ENCODE data around the gene DNAAF3.

DNAAF3 gene

GRCh38 chr19:55193481-55193880 is 27.1 kb upstream of the DNAAF3 start:
- Histone ChIP-seq H3K9me3 (peaks cover 3% of the 10 kb centered on the region), H3K27me3 (no peaks in the 10 kb centered on the region), H3K36me3 (no peaks in the 10 kb centered on the region), H3K4me1 (no peaks in the 10 kb centered on the region), H3K4me3 (ENCODE audit: low read depth, low read length) (no peak overlapping the region)
- no peak for DNase-seq
- no peak for TF ChIP-seq CTCF (IDR thresholded peaks at IDR 0.05; ENCODE audit: low read depth, low read length)

- Histone ChIP-seq H3K4me3 (ENCODE audit: low read depth, low read length) (no peak overlapping the region), H3K27me3 (no peaks in the 10 kb centered on the region), H3K4me1 (no peaks in the 10 kb centered on the region), H3K36me3 (no peaks in the 10 kb centered on the region), H3K9me3 (peaks cover 3% of the 10 kb centered on the region)
- TF ChIP-seq CTCF (IDR thresholded peaks at IDR 0.05; ENCODE audit: low read depth, low read length): no peak
- DNase-seq: peak; percentile 65
These were observed 23.0 kb upstream of the DNAAF3 start for GRCh38 chr19:55189403-55189835.

- Histone ChIP-seq H3K9me3 (peaks cover 3% of the 10 kb centered on the region), H3K27me3 (no peaks in the 10 kb centered on the region), H3K36me3 (no peaks in the 10 kb centered on the region), H3K4me3 (ENCODE audit: low read depth, low read length) (no peak overlapping the region), H3K4me1 (no peaks in the 10 kb centered on the region)
- TF ChIP-seq CTCF (IDR thresholded peaks at IDR 0.05; ENCODE audit: low read depth, low read length): no peak
- no peak for DNase-seq
These were observed 22.2 kb upstream of the DNAAF3 start for GRCh38 chr19:55188625-55189024.

- no peak for DNase-seq
- Histone ChIP-seq H3K27me3 (no peaks in the 10 kb centered on the region), H3K9me3 (peaks cover 3% of the 10 kb centered on the region), H3K4me1 (no peaks in the 10 kb centered on the region), H3K36me3 (no peaks in the 10 kb centered on the region), H3K4me3 (ENCODE audit: low read depth, low read length) (no peak overlapping the region)
- TF ChIP-seq CTCF (IDR thresholded peaks at IDR 0.05; ENCODE audit: low read depth, low read length): no peak
These were observed 19.7 kb upstream of the DNAAF3 start for GRCh38 chr19:55186080-55186479.

GRCh38 chr19:55181740-55182139 is 15.3 kb upstream of the DNAAF3 start:
- no peak for TF ChIP-seq CTCF (IDR thresholded peaks at IDR 0.05; ENCODE audit: low read depth, low read length)
- Histone ChIP-seq H3K9me3 (no peaks in the 10 kb centered on the region), H3K4me3 (ENCODE audit: low read depth, low read length) (no peak overlapping the region), H3K27me3 (no peaks in the 10 kb centered on the region), H3K36me3 (no peaks in the 10 kb centered on the region), H3K4me1 (no peaks in the 10 kb centered on the region; the same call in 1 of the 2 replicates)
- no peak for DNase-seq

GRCh38 chr19:55179606-55180484 is 13.4 kb upstream of the DNAAF3 start, which contains the start of gene SYT5:
Gene SYT5, minus strand, starts transcription at chr19:55180289. Its CDS starts 1,248 bp downstream, at chr19:55179041.
- H3K36me3 ChIP-seq: no peaks in the 10 kb centered on the region
- no peaks in the 10 kb centered on the region for H3K9me3 ChIP-seq
- H3K4me1 ChIP-seq: no peaks in the 10 kb centered on the region; the same call in 1 of the 2 replicates
- TF ChIP-seq CTCF (IDR thresholded peaks at IDR 0.05; ENCODE audit: low read depth, low read length): no peak
- no peaks in the 10 kb centered on the region for H3K27me3 ChIP-seq
- peak within 1 kb of the TSS; percentile 78 for H3K4me3 ChIP-seq (ENCODE audit: low read depth, low read length)
- peak; percentile 58 for DNase-seq
